Trophoblast cell (in vitro differentiated cells and primary cell): ENCODE measurements around the gene TMIE.

Source experiments
- DNase-seq, 2 donors: peaks; one replicate each; pipeline ENCODE4 v3.0.0-alpha.2; 2016
- H2AFZ ChIP-seq: 2 replicates; pipeline ENCODE4 v1.6.1; 2013; ENCODE audit warnings: low read length, moderate library complexity, mild to moderate bottlenecking; ENCODE audit not compliant: insufficient read depth, poor library complexity
- H2AK5ac ChIP-seq: 2 replicates; pipeline ENCODE4 v1.6.1; 2013; ENCODE audit warnings: mild to moderate bottlenecking, low read length
- H2BK120ac ChIP-seq: 2 replicates; pipeline ENCODE4 v1.6.1; 2013; ENCODE audit warnings: low read length, mild to moderate bottlenecking, moderate library complexity; ENCODE audit not compliant: insufficient read depth, poor library complexity
- H2BK12ac ChIP-seq: 2 replicates; pipeline ENCODE4 v1.6.1; 2013; ENCODE audit warnings: mild to moderate bottlenecking, low read length, moderate library complexity
- H2BK5ac ChIP-seq: 2 replicates; pipeline ENCODE4 v1.6.1; 2013; ENCODE audit warnings: low read length, low read depth, moderate library complexity, mild to moderate bottlenecking; ENCODE audit not compliant: poor library complexity
- H3K14ac ChIP-seq: 2 replicates; pipeline ENCODE4 v1.6.1; 2013; ENCODE audit warnings: mild to moderate bottlenecking, low read length
- H3K18ac ChIP-seq: 2 replicates; pipeline ENCODE4 v1.6.1; 2013; ENCODE audit warnings: mild to moderate bottlenecking, low read length
- H3K23ac ChIP-seq: 2 replicates; pipeline ENCODE4 v1.6.1; 2013; ENCODE audit warnings: low read length
- H3K27ac ChIP-seq: 2 replicates; pipeline ENCODE4 v1.5.1; 2013; ENCODE audit warnings: low read depth, mild to moderate bottlenecking, inconsistent platforms, low read length, moderate library complexity
- H3K27me3 ChIP-seq: 2 replicates; pipeline ENCODE4 v1.6.1; 2013; ENCODE audit warnings: inconsistent platforms, mild to moderate bottlenecking, low read length, moderate library complexity; ENCODE audit not compliant: insufficient read depth
- H3K36me3 ChIP-seq, 2 experiments: 1 replicate in 1 of 2; 2 replicates in 1 of 2; pipeline ENCODE4 v1.6.1; 2013; ENCODE audit warnings: low read length in 2 of 2, mild to moderate bottlenecking in 2 of 2, moderate library complexity in 1 of 2; ENCODE audit not compliant: insufficient read depth in 2 of 2, control insufficient read depth in 1 of 2
- H3K4ac ChIP-seq: 2 replicates; pipeline ENCODE4 v1.6.1; 2013; ENCODE audit warnings: low read depth, mild to moderate bottlenecking, low read length, moderate library complexity
- H3K4me1 ChIP-seq, 2 experiments: 1 replicate in 1 of 2; 2 replicates in 1 of 2; pipeline ENCODE4 v1.6.1; 2013; ENCODE audit warnings: low read length in 2 of 2, mild to moderate bottlenecking in 2 of 2, moderate library complexity in 1 of 2; ENCODE audit not compliant: insufficient read depth in 2 of 2, control insufficient read depth in 1 of 2
- H3K4me2 ChIP-seq: 2 replicates; pipeline ENCODE4 v1.6.1; 2013; ENCODE audit warnings: inconsistent platforms, mild to moderate bottlenecking, low read length, moderate library complexity
- H3K4me3 ChIP-seq: 2 replicates; pipeline ENCODE4 v1.5.1; 2013; ENCODE audit warnings: mild to moderate bottlenecking, low read depth, low read length, inconsistent platforms
- H3K79me1 ChIP-seq: one replicate; pipeline ENCODE4 v1.6.1; 2013; ENCODE audit warnings: low read length
- H3K79me2 ChIP-seq: 2 replicates; pipeline ENCODE4 v1.6.1; 2013; ENCODE audit warnings: low read length, mild to moderate bottlenecking; ENCODE audit not compliant: control insufficient read depth, insufficient read depth, poor library complexity
- H3K9ac ChIP-seq: 2 replicates; pipeline ENCODE4 v1.6.1; 2013; ENCODE audit warnings: mild to moderate bottlenecking, low read length
- H3K9me3 ChIP-seq: 2 replicates; pipeline ENCODE4 v1.6.1; 2013; ENCODE audit warnings: low read depth, mild to moderate bottlenecking, control low read depth, inconsistent platforms, low read length; ENCODE audit not compliant: insufficient read depth
- H4K12ac ChIP-seq: 2 replicates; pipeline ENCODE4 v1.6.1; 2013; ENCODE audit warnings: low read depth, mild to moderate bottlenecking, low read length, moderate library complexity
- H4K8ac ChIP-seq: 2 replicates; pipeline ENCODE4 v1.6.1; 2013; ENCODE audit warnings: low read depth, mild to moderate bottlenecking, low read length, moderate library complexity
- H4K91ac ChIP-seq: one replicate; pipeline ENCODE4 v1.6.1; 2013; ENCODE audit warnings: low read depth, mild to moderate bottlenecking, low read length, moderate library complexity
- WGBS: extraction: QIAGEN DNeasy Blood & Tissue Kit; methylation state at CpG from one replicate; pipeline ENCODE4 v1.1.7; 2013; ENCODE audit warnings: missing lambda C conversion rate; ENCODE audit not compliant: insufficient read length, insufficient coverage; ENCODE audit errors: extremely low coverage; 5-methylcytosine and 5-hydroxymethylcytosine counted together

The TMIE gene

GRCh38 chr3:46729038-46729437, 27.8 kb downstream of the TMIE start:
- Histone ChIP-seq H3K79me2 (no peaks in the 10 kb centered on the region), H3K4ac (no peak overlapping the region), H3K18ac (no peak overlapping the region), H3K27me3 (no peaks in the 10 kb centered on the region), H2AFZ (no peak overlapping the region), H3K4me1 (no peaks in the 10 kb centered on the region), H2BK5ac (no peak overlapping the region), H3K9ac (no peak overlapping the region), H3K27ac (no peak overlapping the region), H3K23ac (no peak overlapping the region), H3K79me1 (no peaks in the 10 kb centered on the region), H3K4me3 (no peak overlapping the region), H4K12ac (no peak overlapping the region), H3K9me3 (no peaks in the 10 kb centered on the region), H2BK12ac (no peak overlapping the region), H4K91ac (no peak overlapping the region), H4K8ac (peak overlapping the region; percentile 10), H3K14ac (peak overlapping the region; percentile 51), H2BK120ac (no peak overlapping the region), H3K36me3 (no peaks in the 10 kb centered on the region), H3K4me2 (no peak overlapping the region), H2AK5ac (peak overlapping the region; percentile 14)
- DNase-seq: no peak
- no CpG with 5 or more reads among the region's 4 CpGs for WGBS

GRCh38 chr3:46730819-46731218, 29.6 kb downstream of the TMIE start:
- no peak overlapping the region for H3K23ac ChIP-seq
- no peaks in the 10 kb centered on the region for H3K27me3 ChIP-seq
- H3K79me1 ChIP-seq: no peaks in the 10 kb centered on the region
- no peaks in the 10 kb centered on the region for H3K36me3 ChIP-seq
- no CpG with 5 or more reads among the region's 2 CpGs for WGBS
- no peak overlapping the region for H2BK120ac ChIP-seq
- H3K4me2 ChIP-seq: no peak overlapping the region
- H3K18ac ChIP-seq: no peak overlapping the region
- H4K8ac ChIP-seq: no peak overlapping the region
- no peak overlapping the region for H4K91ac ChIP-seq
- H3K9ac ChIP-seq: no peak overlapping the region
- no peaks in the 10 kb centered on the region for H3K4me1 ChIP-seq
- H3K4me3 ChIP-seq: no peak overlapping the region
- H3K27ac ChIP-seq: no peak overlapping the region
- no peak overlapping the region for H3K14ac ChIP-seq
- no peak for DNase-seq
- no peak overlapping the region for H2BK5ac ChIP-seq
- H3K79me2 ChIP-seq: no peaks in the 10 kb centered on the region
- H2BK12ac ChIP-seq: no peak overlapping the region
- H2AK5ac ChIP-seq: no peak overlapping the region
- H3K4ac ChIP-seq: no peak overlapping the region
- no peaks in the 10 kb centered on the region for H3K9me3 ChIP-seq
- H2AFZ ChIP-seq: no peak overlapping the region
- no peak overlapping the region for H4K12ac ChIP-seq

GRCh38 chr3:46731795-46732194, 30.6 kb downstream of the TMIE start:
- no peak overlapping the region for H3K4me2 ChIP-seq
- H3K14ac ChIP-seq: no peak overlapping the region
- H2AK5ac ChIP-seq: no peak overlapping the region
- H2AFZ ChIP-seq: no peak overlapping the region
- no peak for DNase-seq
- H2BK120ac ChIP-seq: no peak overlapping the region
- no peak overlapping the region for H2BK12ac ChIP-seq
- no peak overlapping the region for H3K23ac ChIP-seq
- H3K79me2 ChIP-seq: no peaks in the 10 kb centered on the region
- H3K4me3 ChIP-seq: no peak overlapping the region
- no peaks in the 10 kb centered on the region for H3K36me3 ChIP-seq
- H3K4ac ChIP-seq: no peak overlapping the region
- H4K8ac ChIP-seq: no peak overlapping the region
- no CpG with 5 or more reads among the region's 3 CpGs for WGBS
- no peak overlapping the region for H3K27ac ChIP-seq
- H3K4me1 ChIP-seq: no peaks in the 10 kb centered on the region
- H3K9ac ChIP-seq: no peak overlapping the region
- H3K9me3 ChIP-seq: no peaks in the 10 kb centered on the region
- no peak overlapping the region for H4K91ac ChIP-seq
- H4K12ac ChIP-seq: no peak overlapping the region
- no peak overlapping the region for H3K18ac ChIP-seq
- H3K79me1 ChIP-seq: no peaks in the 10 kb centered on the region
- H2BK5ac ChIP-seq: no peak overlapping the region
- no peaks in the 10 kb centered on the region for H3K27me3 ChIP-seq

- H3K79me1 ChIP-seq: no peaks in the 10 kb centered on the region
- no peak overlapping the region for H3K23ac ChIP-seq
- no peak overlapping the region for H3K4me3 ChIP-seq
- peak overlapping the region; percentile 9 for H3K9ac ChIP-seq
- no peak overlapping the region for H2BK12ac ChIP-seq
- H3K4me1 ChIP-seq: no peaks in the 10 kb centered on the region
- no peaks in the 10 kb centered on the region for H3K36me3 ChIP-seq
- H2BK5ac ChIP-seq: no peak overlapping the region
- no peak overlapping the region for H3K27ac ChIP-seq
- WGBS: no CpG with 5 or more reads among the region's 9 CpGs
- DNase-seq: no peak
- no peak overlapping the region for H3K14ac ChIP-seq
- no peak overlapping the region for H3K18ac ChIP-seq
- H3K9me3 ChIP-seq: no peaks in the 10 kb centered on the region
- H4K12ac ChIP-seq: no peak overlapping the region
- no peak overlapping the region for H3K4me2 ChIP-seq
- H4K91ac ChIP-seq: no peak overlapping the region
- no peak overlapping the region for H2AFZ ChIP-seq
- no peaks in the 10 kb centered on the region for H3K27me3 ChIP-seq
- no peak overlapping the region for H3K4ac ChIP-seq
- no peak overlapping the region for H2AK5ac ChIP-seq
- H4K8ac ChIP-seq: no peak overlapping the region
- no peak overlapping the region for H2BK120ac ChIP-seq
- no peaks in the 10 kb centered on the region for H3K79me2 ChIP-seq
Measured at GRCh38 chr3:46733026-46733800, 32.0 kb downstream of the TMIE start.
